ENCODE results near the gene STK38.

STK38 gene

DNA sequence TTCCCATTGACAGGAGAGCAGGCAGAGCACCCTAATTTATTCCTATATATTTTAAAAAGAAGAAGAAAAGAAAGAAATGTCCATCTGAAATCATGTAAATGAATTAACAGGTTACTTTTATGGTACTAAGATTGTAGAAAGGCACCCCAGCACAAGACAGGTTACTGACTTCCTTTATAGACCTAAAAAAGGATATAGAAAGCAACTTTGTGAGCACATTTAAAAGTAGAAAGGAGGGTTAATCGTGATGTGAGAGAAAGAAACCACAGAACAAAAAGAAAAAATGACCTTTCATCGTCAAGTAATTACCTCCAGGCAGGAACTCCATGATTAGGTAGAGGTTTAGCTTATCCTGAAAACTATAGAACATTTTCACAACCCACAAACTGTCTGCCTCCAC is 29.9 kb downstream of the STK38 start:
- no peaks in the 10 kb centered on the region for H3K4me1 ChIP-seq (ENCODE audit: control insufficient read depth, insufficient read depth, low read length)
- no peaks in the 10 kb centered on the region for H3K9me3 ChIP-seq (ENCODE audit: control insufficient read depth, low read length)
- H3K27me3 ChIP-seq (replicated peaks; ENCODE audit: control insufficient read depth, insufficient read depth, low read length), result no peaks in the 10 kb centered on the region
- no peak for DNase-seq (ENCODE audit: low read depth)
- no peak overlapping the region for H3K9ac ChIP-seq (ENCODE audit: low read length)
- H3K36me3 ChIP-seq (ENCODE audit: control insufficient read depth, insufficient read depth, low read length, severe bottlenecking), result peaks cover 85% of the 10 kb centered on the region
- no peak overlapping the region for H3K4me3 ChIP-seq (ENCODE audit: low read length)

DNA sequence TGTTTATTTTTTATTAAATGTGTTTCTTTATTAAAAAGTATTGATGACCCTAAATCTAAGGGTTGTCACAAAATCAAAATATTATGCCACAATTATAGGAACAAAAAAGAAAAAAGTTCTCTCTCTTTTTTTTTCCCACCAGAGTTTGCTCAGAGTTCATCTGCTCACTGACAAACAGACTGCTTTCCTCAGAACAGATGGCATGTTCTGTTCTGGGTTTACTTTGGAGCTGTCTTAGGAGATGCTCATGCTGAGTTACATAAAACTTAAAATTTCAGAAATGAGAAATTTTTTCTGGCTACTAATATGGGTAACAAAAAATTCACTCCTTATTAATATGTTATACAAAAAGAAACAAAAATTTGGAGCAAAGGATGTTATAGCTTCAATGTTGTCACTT is 30.3 kb downstream of the STK38 start:
- Histone ChIP-seq H3K4me1 (ENCODE audit: control insufficient read depth, insufficient read depth, low read length) (no peaks in the 10 kb centered on the region), H3K4me3 (ENCODE audit: low read length) (no peak overlapping the region), H3K36me3 (ENCODE audit: control insufficient read depth, insufficient read depth, low read length, severe bottlenecking) (peaks cover 85% of the 10 kb centered on the region), H3K27me3 (replicated peaks; ENCODE audit: control insufficient read depth, insufficient read depth, low read length) (no peaks in the 10 kb centered on the region), H3K9ac (ENCODE audit: low read length) (no peak overlapping the region), H3K9me3 (ENCODE audit: control insufficient read depth, low read length) (no peaks in the 10 kb centered on the region)
- DNase-seq (ENCODE audit: low read depth), result no peak

DNA sequence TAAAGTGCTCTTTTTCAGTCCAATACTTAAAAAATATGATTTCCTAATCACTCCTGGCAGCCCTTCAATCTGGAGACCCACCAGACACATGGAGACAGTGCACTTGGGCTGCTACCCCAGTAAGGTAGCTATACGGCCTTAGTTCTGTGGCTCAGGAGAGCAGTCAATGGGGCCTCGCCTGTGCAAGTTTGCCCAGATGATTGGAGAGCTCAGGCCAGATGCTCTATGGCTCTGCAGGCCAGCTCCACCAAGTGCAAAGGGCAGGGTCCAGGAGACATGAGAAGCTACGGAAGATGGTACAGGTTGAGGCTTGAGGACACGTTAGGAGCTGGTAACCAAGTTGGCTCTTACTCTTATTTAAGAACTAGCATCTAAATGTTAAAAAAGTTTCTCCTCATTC is 30.7 kb downstream of the STK38 start:
- Histone ChIP-seq H3K9ac (ENCODE audit: low read length) (no peak overlapping the region), H3K27me3 (replicated peaks; ENCODE audit: control insufficient read depth, insufficient read depth, low read length) (no peaks in the 10 kb centered on the region), H3K9me3 (ENCODE audit: control insufficient read depth, low read length) (no peaks in the 10 kb centered on the region), H3K36me3 (ENCODE audit: control insufficient read depth, insufficient read depth, low read length, severe bottlenecking) (peaks cover 85% of the 10 kb centered on the region), H3K4me1 (ENCODE audit: control insufficient read depth, insufficient read depth, low read length) (no peaks in the 10 kb centered on the region), H3K4me3 (ENCODE audit: low read length) (no peak overlapping the region)
- DNase-seq (ENCODE audit: low read depth), result no peak

DNA sequence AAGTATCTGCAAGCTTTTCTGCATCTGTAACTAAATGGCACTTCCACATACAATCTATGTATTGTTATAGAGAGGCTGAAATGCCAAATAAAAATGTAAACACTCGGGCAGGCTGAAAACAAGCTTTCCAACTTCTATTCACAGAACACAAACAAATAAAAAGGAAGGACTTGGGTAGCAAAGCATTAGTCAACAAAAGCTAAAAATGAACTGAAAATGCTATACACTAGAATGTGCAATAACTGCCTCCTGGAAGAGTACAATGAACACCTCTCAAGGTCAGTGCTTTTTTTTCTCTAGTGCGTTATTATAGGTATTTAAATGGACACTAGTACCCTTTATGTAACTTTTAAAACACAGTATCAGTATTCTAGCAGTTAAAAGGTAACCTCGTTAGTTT is 31.4 kb downstream of the STK38 start:
- Histone ChIP-seq H3K4me1 (ENCODE audit: control insufficient read depth, insufficient read depth, low read length) (no peaks in the 10 kb centered on the region), H3K4me3 (ENCODE audit: low read length) (no peak overlapping the region), H3K36me3 (ENCODE audit: control insufficient read depth, insufficient read depth, low read length, severe bottlenecking) (peaks cover 83% of the 10 kb centered on the region), H3K9me3 (ENCODE audit: control insufficient read depth, low read length) (no peaks in the 10 kb centered on the region), H3K27me3 (replicated peaks; ENCODE audit: control insufficient read depth, insufficient read depth, low read length) (no peaks in the 10 kb centered on the region), H3K9ac (ENCODE audit: low read length) (no peak overlapping the region)
- no peak for DNase-seq (ENCODE audit: low read depth)

DNA sequence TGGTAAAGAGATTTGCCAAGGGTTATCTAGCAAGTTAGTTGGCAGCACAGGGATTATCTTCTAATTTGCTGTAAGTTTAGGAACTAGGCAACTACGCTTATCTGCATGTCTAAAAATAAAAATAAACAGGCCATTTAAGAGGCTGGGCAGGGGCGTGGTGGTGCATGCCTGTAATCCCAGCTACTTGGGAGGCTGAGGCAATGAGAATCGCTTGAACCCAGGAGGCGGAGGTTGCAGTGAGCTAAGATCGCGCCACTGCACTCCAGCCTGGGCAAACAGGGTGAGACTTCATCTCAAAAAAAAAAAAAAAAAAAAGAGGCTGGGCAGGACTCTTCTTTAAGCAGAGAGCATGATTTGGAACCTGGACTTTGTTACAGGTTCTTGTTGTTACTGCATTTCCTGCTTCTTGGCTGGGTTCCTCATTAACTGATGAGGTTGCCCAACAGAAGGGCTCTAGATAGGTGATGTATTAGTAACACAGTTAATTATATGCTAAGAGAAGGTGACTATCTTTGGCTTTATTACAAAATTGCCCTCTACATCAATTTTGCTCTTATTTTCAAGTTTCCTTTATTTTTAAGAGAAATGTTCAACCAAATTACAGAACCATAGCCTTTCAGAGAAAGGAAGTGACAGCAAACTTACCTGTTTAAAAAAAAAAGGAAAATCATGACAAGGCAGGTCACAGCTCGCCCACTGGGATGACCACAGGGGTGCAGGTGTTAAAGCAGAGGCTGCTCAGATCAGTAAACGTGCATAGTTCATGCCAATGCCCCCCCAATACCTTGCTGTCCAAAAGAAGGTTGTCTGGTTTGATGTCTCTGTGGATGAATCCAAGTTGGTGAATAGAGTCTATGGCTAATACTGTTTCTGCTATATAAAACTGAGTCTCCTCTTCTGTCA is 32.5 kb downstream of the STK38 start:
- no peak for DNase-seq (ENCODE audit: low read depth)
- no peak overlapping the region for H3K9ac ChIP-seq (ENCODE audit: low read length)

DNA sequence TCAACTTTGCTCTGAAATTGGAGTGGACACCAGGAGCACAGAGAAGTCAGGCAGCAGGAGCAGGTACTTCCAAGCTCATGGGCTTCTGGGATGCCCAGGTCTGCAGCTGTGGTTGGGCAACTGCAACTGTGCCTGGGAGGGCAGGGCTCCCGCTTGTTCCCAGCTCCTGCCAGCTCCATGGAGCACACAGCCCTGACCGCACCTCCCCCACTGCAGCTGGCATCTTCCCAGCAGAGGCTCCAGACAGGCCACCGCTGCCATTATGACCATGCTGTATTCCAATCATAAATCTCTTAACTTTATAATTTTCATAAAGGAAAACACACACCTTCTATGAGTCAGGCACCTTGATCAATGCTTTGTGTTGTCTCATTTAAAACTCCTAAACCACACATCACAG is 36.9 kb downstream of the STK38 start:
- Histone ChIP-seq H3K9me3 (ENCODE audit: control insufficient read depth, low read length) (no peaks in the 10 kb centered on the region), H3K36me3 (ENCODE audit: control insufficient read depth, insufficient read depth, low read length, severe bottlenecking) (peaks cover 73% of the 10 kb centered on the region), H3K4me3 (ENCODE audit: low read length) (no peak overlapping the region), H3K4me1 (ENCODE audit: control insufficient read depth, insufficient read depth, low read length) (peaks cover 2% of the 10 kb centered on the region), H3K27me3 (replicated peaks; ENCODE audit: control insufficient read depth, insufficient read depth, low read length) (no peaks in the 10 kb centered on the region), H3K9ac (ENCODE audit: low read length) (no peak overlapping the region)
- DNase-seq (ENCODE audit: low read depth), result no peak

More for the DNA sequence above, 32.5 kb downstream of the STK38 start:
- Histone ChIP-seq H3K27me3 (replicated peaks; ENCODE audit: control insufficient read depth, insufficient read depth, low read length) (no peaks in the 10 kb centered on the region), H3K4me1 (ENCODE audit: control insufficient read depth, insufficient read depth, low read length) (no peaks in the 10 kb centered on the region), H3K36me3 (ENCODE audit: control insufficient read depth, insufficient read depth, low read length, severe bottlenecking) (peaks cover 83% of the 10 kb centered on the region), H3K9me3 (ENCODE audit: control insufficient read depth, low read length) (no peaks in the 10 kb centered on the region), H3K4me3 (ENCODE audit: low read length) (no peak overlapping the region)

DNA sequence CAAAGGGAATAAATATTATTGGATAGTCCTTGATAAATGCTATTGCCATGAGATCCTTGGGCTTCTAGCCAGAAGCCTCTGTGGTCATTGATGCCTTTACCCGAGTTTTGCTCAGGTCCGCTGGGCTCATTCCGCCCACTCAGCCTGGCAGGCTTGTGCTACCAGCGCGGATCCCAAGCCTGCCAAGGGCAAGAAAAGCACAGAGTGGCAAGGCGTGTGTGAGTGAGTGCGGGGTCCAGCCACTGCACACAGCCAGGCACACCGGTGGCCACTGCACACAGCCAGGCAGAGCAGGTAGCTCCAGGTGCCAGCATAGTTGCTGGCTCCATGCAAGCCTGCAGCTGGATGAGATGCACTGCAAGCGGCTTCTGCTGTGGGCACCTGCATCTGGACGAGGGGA is 38.7 kb downstream of the STK38 start:
- no peak for DNase-seq (ENCODE audit: low read depth)

DNA sequence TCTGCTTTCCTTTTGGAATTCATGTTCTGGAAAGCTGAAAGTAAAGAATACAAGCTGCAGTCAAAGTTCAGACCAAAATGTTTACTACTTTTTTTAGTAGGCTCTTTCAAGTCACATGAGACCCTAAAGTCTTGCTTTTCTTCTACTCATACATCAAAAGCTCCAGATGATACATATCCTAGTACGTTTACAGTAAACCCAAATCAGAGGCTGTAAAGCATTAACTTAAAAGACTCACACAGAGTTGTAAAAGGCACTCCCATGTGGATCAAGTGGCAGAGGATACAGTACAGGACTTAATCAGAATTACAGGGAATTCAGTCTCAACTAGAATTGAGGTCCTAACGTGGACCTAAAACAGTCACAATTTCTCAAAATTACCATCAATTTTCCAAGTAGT is 40.7 kb downstream of the STK38 start:
- H3K27me3 ChIP-seq (replicated peaks; ENCODE audit: control insufficient read depth, insufficient read depth, low read length), result no peaks in the 10 kb centered on the region
- no peak overlapping the region for H3K9ac ChIP-seq (ENCODE audit: low read length)
- peaks cover 10% of the 10 kb centered on the region for H3K4me1 ChIP-seq (ENCODE audit: control insufficient read depth, insufficient read depth, low read length)
- no peak overlapping the region for H3K4me3 ChIP-seq (ENCODE audit: low read length)
- no peaks in the 10 kb centered on the region for H3K9me3 ChIP-seq (ENCODE audit: control insufficient read depth, low read length)
- DNase-seq (ENCODE audit: low read depth), result no peak
- H3K36me3 ChIP-seq (ENCODE audit: control insufficient read depth, insufficient read depth, low read length, severe bottlenecking), result peaks cover 80% of the 10 kb centered on the region

More for the DNA sequence above, 38.7 kb downstream of the STK38 start:
- peaks cover 10% of the 10 kb centered on the region for H3K4me1 ChIP-seq (ENCODE audit: control insufficient read depth, insufficient read depth, low read length)
- no peaks in the 10 kb centered on the region for H3K9me3 ChIP-seq (ENCODE audit: control insufficient read depth, low read length)
- H3K27me3 ChIP-seq (replicated peaks; ENCODE audit: control insufficient read depth, insufficient read depth, low read length), result no peaks in the 10 kb centered on the region
- no peak overlapping the region for H3K4me3 ChIP-seq (ENCODE audit: low read length)
- no peak overlapping the region for H3K9ac ChIP-seq (ENCODE audit: low read length)
- peaks cover 71% of the 10 kb centered on the region for H3K36me3 ChIP-seq (ENCODE audit: control insufficient read depth, insufficient read depth, low read length, severe bottlenecking)

DNA sequence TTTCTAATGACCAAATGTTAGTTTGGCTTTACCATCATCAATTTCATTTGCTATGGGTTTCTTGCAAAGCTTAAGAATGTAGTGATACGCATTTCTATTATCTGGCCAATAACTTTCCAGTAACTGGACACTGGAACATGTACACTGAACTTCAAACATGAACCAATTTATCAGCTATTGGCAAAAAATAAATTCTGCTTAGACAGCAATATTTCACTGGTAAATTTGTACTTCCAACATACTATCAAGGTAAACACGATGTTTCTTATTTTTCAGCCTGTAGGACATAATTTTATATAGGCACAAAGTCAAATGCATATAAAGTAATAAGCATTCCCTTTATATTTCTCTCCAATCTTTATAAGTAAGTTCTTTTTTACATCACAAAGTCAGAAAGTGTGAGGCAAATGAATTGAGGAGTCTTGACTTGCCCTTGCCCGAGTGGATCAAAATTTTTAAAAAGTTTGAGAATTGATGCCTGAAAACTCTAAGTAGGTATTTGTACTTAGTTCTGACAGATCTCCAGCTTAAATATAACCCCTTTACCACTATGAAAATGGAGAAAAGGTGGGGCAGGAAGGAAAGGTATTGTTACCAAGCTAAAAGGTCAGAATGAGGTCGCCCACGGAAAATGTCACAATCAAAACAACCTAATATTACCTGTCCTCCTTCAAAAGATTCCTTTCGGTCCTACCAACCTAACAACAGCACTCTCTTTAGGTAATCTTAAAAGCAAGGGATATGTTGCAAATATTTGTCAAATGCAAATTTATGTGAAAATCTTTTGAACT is 41.3 kb downstream of the STK38 start:
- Histone ChIP-seq H3K9me3 (ENCODE audit: control insufficient read depth, low read length) (no peaks in the 10 kb centered on the region), H3K4me3 (ENCODE audit: low read length) (no peak overlapping the region), H3K36me3 (ENCODE audit: control insufficient read depth, insufficient read depth, low read length, severe bottlenecking) (peaks cover 78% of the 10 kb centered on the region), H3K4me1 (ENCODE audit: control insufficient read depth, insufficient read depth, low read length) (peaks cover 10% of the 10 kb centered on the region), H3K9ac (ENCODE audit: low read length) (no peak overlapping the region), H3K27me3 (replicated peaks; ENCODE audit: control insufficient read depth, insufficient read depth, low read length) (no peaks in the 10 kb centered on the region)
- no peak for DNase-seq (ENCODE audit: low read depth)

DNA sequence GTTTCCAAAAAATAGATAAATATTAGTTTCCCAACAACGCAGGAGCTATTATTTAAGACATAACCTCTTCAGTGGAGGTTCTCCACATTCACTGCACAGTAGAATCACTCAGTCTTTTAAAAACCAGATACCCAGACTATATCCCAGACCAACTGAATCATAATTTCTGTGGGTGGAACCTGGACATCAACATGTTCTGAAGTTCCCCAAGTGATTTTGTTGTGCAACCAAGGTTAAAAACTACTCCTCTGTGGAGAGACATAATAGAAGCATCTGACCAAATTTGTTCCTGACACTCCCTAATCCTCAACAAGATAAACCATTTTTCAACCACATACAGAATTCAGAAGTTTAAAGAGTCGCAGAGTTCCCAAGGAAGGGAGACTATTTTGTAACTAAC is 42.3 kb downstream of the STK38 start:
- H3K4me1 ChIP-seq (ENCODE audit: control insufficient read depth, insufficient read depth, low read length), result peaks cover 10% of the 10 kb centered on the region

DNA sequence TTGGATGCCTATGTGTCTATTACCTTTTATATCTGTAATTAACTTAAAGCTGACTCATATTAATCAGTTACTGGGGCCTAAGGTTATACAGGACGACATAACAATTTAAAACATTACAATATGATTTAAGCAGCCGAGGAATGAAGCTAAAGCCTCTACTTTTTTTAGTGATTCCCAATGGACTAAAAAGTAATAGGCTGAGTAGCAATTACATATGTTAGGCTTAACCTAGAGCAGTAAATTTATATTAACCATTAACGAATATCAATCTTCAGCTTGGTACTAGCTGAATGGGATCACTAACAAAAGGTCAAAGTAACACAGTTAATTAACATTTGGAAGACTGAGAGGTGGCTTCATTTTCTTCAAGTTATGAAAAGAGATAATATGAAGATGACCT is 43.1 kb downstream of the STK38 start:
- Histone ChIP-seq H3K36me3 (ENCODE audit: control insufficient read depth, insufficient read depth, low read length, severe bottlenecking) (peaks cover 69% of the 10 kb centered on the region), H3K27me3 (replicated peaks; ENCODE audit: control insufficient read depth, insufficient read depth, low read length) (no peaks in the 10 kb centered on the region), H3K4me3 (ENCODE audit: low read length) (no peak overlapping the region), H3K9ac (ENCODE audit: low read length) (no peak overlapping the region), H3K9me3 (ENCODE audit: control insufficient read depth, low read length) (no peaks in the 10 kb centered on the region), H3K4me1 (ENCODE audit: control insufficient read depth, insufficient read depth, low read length) (peaks cover 10% of the 10 kb centered on the region)
- DNase-seq (ENCODE audit: low read depth), result no peak

More for the DNA sequence above, 42.3 kb downstream of the STK38 start:
- peak; percentile 68 for DNase-seq (ENCODE audit: low read depth)
- Histone ChIP-seq H3K27me3 (replicated peaks; ENCODE audit: control insufficient read depth, insufficient read depth, low read length) (no peaks in the 10 kb centered on the region), H3K9ac (ENCODE audit: low read length) (no peak overlapping the region), H3K4me3 (ENCODE audit: low read length) (no peak overlapping the region), H3K36me3 (ENCODE audit: control insufficient read depth, insufficient read depth, low read length, severe bottlenecking) (peaks cover 70% of the 10 kb centered on the region), H3K9me3 (ENCODE audit: control insufficient read depth, low read length) (no peaks in the 10 kb centered on the region)

Measured in adipocyte (in vitro differentiated cells).